OCI-LY3 (cell line): ENCODE results near the gene ASTL.

Experiments used
- H2AFZ ChIP-seq: fragments of 200-600, 300-600 bp; shearing (Covaris generic); 2 replicates; pipeline ENCODE4 v1.6.0; 2014; ENCODE audit warnings: antibody characterized with exemption, low read depth, low read length
- H3K27ac ChIP-seq: fragments of 200-600, 300-600 bp; sonication (generic); 2 replicates; pipeline ENCODE4 v1.5.1; 2014; ENCODE audit warnings: mild to moderate bottlenecking, low read length, moderate library complexity, mixed read lengths
- H3K27me3 ChIP-seq: fragments of 200-600, 300-600 bp; sonication (generic); 2 replicates; pipeline ENCODE4 v1.6.1; 2014; ENCODE audit warnings: low read depth, low read length, mixed read lengths
- H3K36me3 ChIP-seq: fragments of 200-600, 300-600 bp; sonication (generic); replicated peaks from 2 replicates; pipeline ENCODE3; 2014; ENCODE audit warnings: low read depth, low read length, mixed read lengths
- H3K4me1 ChIP-seq: fragments of 300-600, 200-600 bp; sonication (generic); 2 replicates; pipeline ENCODE4 v1.6.1; 2014; ENCODE audit warnings: low read length, mixed read lengths
- H3K4me2 ChIP-seq: fragments of 200-600, 300-600 bp; sonication (generic); 2 replicates; pipeline ENCODE4 v1.6.1; 2014; ENCODE audit warnings: low read length, mixed read lengths
- H3K4me3 ChIP-seq: fragments of 300-600, 200-600 bp; sonication (generic); 2 replicates; pipeline ENCODE4 v1.5.1; 2014; ENCODE audit warnings: antibody characterized with exemption, mild to moderate bottlenecking, low read length, moderate library complexity
- H3K79me2 ChIP-seq: fragments of 300-600, 200-600 bp; shearing (Covaris generic); 2 replicates; pipeline ENCODE4 v1.6.1; 2014; ENCODE audit warnings: mild to moderate bottlenecking, low read length, mixed read lengths
- H3K9ac ChIP-seq: fragments of 300-600, 200-600 bp; shearing (Covaris generic); 2 replicates; pipeline ENCODE4 v1.6.0; 2014; ENCODE audit warnings: mild to moderate bottlenecking, low read length, moderate library complexity
- H3K9me3 ChIP-seq: fragments of 200-600, 300-600 bp; shearing (Covaris generic); 2 replicates; pipeline ENCODE4 v1.6.1; 2014; ENCODE audit warnings: low read length, mixed read lengths; ENCODE audit not compliant: insufficient read depth
- H4K20me1 ChIP-seq: fragments of 200-600, 300-600 bp; sonication (generic); 2 replicates; pipeline ENCODE4 v1.6.1; 2016; ENCODE audit warnings: low read length, mixed read lengths; ENCODE audit not compliant: insufficient read depth
- EZH2phosphoT487 ChIP-seq: fragments of 200-600 bp; shearing (Covaris generic); IDR thresholded peaks from 2 replicates; pipeline ENCODE4 v1.6.1; 2018; ENCODE audit warnings: antibody characterized with exemption, mixed run types, low read depth
- TF ChIP-seq, protein P1 (sequence below): fragments of 200-600, 300-600 bp; sonication (generic); IDR thresholded peaks from 2 replicates; pipeline ENCODE4 v1.5.1; 2014; ENCODE audit warnings: antibody characterized with exemption, low read length, low read depth

Gene ASTL

DNA sequence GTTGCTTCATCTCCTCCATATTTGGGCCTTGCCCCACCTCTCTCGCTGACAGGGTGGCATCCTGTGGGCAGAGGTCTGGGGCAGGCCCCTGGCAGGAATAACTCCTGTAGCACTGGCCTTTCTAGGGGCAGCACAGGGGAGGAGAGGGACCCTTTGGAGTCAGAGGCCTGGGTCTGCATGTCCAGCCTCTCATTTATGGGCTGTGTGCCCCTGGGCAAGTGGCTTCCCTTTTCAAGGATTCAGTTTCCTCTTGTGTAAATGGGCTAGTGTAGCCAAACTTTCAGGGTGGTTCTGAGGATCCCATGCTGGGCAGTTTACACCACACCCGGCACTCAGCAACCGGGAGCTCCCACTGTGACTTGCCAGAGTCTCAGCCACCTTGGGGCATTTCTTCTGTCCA, 45.4 kb downstream of the ASTL start:
- Histone ChIP-seq H2AFZ (no peak overlapping the region), H4K20me1 (no peaks in the 10 kb centered on the region), H3K9me3 (no peaks in the 10 kb centered on the region), H3K4me2 (no peak overlapping the region), H3K36me3 (no peaks in the 10 kb centered on the region), H3K9ac (no peak overlapping the region), H3K79me2 (no peaks in the 10 kb centered on the region), H3K4me1 (no peaks in the 10 kb centered on the region), H3K27me3 (peaks cover 6% of the 10 kb centered on the region), H3K4me3 (no peak overlapping the region), H3K27ac (no peak overlapping the region)
- TF ChIP-seq, protein P1, sequence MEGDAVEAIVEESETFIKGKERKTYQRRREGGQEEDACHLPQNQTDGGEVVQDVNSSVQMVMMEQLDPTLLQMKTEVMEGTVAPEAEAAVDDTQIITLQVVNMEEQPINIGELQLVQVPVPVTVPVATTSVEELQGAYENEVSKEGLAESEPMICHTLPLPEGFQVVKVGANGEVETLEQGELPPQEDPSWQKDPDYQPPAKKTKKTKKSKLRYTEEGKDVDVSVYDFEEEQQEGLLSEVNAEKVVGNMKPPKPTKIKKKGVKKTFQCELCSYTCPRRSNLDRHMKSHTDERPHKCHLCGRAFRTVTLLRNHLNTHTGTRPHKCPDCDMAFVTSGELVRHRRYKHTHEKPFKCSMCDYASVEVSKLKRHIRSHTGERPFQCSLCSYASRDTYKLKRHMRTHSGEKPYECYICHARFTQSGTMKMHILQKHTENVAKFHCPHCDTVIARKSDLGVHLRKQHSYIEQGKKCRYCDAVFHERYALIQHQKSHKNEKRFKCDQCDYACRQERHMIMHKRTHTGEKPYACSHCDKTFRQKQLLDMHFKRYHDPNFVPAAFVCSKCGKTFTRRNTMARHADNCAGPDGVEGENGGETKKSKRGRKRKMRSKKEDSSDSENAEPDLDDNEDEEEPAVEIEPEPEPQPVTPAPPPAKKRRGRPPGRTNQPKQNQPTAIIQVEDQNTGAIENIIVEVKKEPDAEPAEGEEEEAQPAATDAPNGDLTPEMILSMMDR = no peak
- no peak for TF ChIP-seq EZH2phosphoT487

DNA sequence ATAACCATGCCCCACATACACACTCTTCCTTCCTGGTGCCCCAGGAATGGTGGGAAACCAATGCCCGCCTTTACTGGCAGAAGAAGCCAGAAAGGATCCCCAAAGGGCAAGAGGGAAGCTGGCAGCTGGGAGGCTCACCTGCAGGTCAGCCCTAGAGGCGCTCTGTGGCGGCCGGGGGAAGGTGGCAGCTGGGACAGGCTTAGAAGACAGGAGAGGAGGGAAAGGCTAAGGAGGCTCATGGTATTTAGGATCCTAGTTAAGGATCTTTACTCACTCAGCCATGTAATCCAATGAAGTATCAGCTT, 45.8 kb downstream of the ASTL start:
- Histone ChIP-seq H3K4me2 (no peak overlapping the region), H3K9me3 (no peaks in the 10 kb centered on the region), H3K27me3 (peaks cover 6% of the 10 kb centered on the region), H4K20me1 (no peaks in the 10 kb centered on the region), H3K4me3 (no peak overlapping the region), H3K79me2 (no peaks in the 10 kb centered on the region), H3K27ac (no peak overlapping the region), H2AFZ (no peak overlapping the region), H3K9ac (no peak overlapping the region), H3K36me3 (no peaks in the 10 kb centered on the region), H3K4me1 (no peaks in the 10 kb centered on the region)
- TF ChIP-seq, protein P1 = no peak
- no peak for TF ChIP-seq EZH2phosphoT487

DNA sequence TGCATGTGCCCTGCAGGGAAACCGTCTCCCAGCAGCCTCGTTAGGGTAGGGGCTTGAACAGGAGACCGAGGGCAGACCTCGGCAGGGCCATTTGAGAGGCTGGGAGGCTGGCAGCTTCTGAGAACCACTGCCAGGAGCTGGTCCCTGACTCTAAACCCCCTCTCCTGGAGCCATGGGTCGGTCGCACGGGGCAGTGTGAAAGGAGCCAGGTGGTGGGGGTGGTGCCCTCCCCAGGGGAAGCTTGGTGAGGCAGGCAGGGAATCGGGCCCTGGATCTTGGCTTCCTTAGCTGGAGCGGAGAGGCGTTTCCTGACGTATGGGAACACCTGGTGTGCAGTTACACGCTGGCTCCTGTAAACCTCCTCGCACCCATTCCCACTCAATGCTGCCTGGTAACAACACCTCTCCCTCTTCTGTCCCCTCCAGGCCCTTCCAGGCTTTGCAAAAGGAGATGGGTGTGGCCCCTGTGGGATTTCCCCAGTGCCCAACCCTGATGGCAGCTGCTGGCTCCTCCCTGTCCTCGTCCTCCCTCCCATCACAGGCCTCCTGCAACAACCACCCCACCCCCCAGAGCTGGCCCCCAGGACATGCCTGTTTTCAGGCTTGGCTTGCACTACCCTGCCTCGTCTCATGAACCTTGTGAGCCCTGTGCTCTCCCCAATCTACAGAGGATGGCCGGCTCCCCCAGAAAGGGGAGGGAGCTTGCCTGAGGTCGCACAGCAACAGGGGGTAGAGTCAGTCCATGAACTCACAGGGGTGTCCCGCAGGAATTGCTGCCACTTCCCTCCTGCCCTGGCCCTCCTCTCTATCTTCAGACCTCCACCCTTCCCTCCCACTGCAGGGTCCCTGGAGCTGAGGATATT, 46.4 kb downstream of the ASTL start:
- Histone ChIP-seq H2AFZ (no peak overlapping the region), H3K4me2 (no peak overlapping the region), H3K9ac (no peak overlapping the region)

DNA sequence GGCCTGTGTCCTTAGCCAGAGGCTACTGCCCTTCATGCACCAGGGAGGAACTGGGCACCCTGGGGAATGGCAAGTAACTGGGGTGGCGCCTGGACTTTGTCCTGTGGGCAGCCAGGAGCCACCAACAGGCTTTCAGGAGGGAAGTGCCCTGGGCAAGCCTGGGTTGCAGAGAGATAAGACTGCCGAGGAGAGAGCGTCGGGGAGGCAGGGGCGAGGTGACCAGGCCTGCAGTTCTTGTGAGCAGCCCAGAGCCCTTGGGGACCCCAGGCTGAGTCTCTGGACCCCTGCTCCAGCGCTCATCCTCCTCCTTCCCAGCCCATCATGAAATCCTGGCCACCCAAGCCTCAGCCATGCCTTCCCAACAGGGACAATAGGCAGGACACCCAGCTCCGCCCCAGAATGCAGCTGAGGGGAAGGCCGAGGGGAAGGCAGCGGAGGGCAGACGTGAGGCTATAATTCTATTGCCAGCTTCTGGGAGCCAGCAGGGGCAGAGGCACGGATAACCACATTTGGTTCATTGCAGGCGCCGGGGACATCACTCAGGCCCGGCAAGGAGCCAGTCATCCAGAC, 47.1 kb downstream of the ASTL start:
- no peaks in the 10 kb centered on the region for H3K4me1 ChIP-seq
- H2AFZ ChIP-seq = no peak overlapping the region
- H3K79me2 ChIP-seq = no peaks in the 10 kb centered on the region
- H3K27me3 ChIP-seq = peaks cover 17% of the 10 kb centered on the region
- no peak overlapping the region for H3K9ac ChIP-seq
- TF ChIP-seq EZH2phosphoT487 = no peak
- TF ChIP-seq, protein P1 = no peak
- H3K9me3 ChIP-seq = no peaks in the 10 kb centered on the region
- H3K4me2 ChIP-seq = no peak overlapping the region
- H3K36me3 ChIP-seq = no peaks in the 10 kb centered on the region
- H4K20me1 ChIP-seq = no peaks in the 10 kb centered on the region
- no peak overlapping the region for H3K4me3 ChIP-seq
- no peak overlapping the region for H3K27ac ChIP-seq

More for the DNA sequence above, 46.4 kb downstream of the ASTL start:
- no peaks in the 10 kb centered on the region for H3K36me3 ChIP-seq
- peaks cover 11% of the 10 kb centered on the region for H3K27me3 ChIP-seq
- H3K27ac ChIP-seq = no peak overlapping the region
- H3K4me1 ChIP-seq = no peaks in the 10 kb centered on the region
- no peak overlapping the region for H3K4me3 ChIP-seq
- TF ChIP-seq, protein P1 = no peak
- no peak for TF ChIP-seq EZH2phosphoT487
- H4K20me1 ChIP-seq = no peaks in the 10 kb centered on the region
- H3K9me3 ChIP-seq = no peaks in the 10 kb centered on the region
- H3K79me2 ChIP-seq = no peaks in the 10 kb centered on the region
